Calu3 (cell line): ENCODE data around the gene PLOD2. TPM values are rescaled to one million over a fixed set of nuclear protein-coding genes. Genes with fewer than 3 reads are reported as not detected.
A peak's percentile ranks its signal among the peaks of the same experiment; 100 is the strongest.

ENCODE experiments used
- BruUV-seq: library from RNA; stranded (reverse); fragments of 400-500 nt; replicated peaks from 2 replicates; lab custom pipeline; 2021; lab: Mats Ljungman, UMichigan
- CTCF ChIA-PET: fragments of 300-600 bp; sonication (Branson Sonifier 250); formaldehyde crosslinking; loops from one replicate; lab custom pipeline; 2022; ENCODE audit warnings: antibody characterized with exemption; lab: Charles Lee
- DNase-seq: peaks from one replicate; pipeline ENCODE4 v3.0.0; 2022
- H3K27ac Mint-ChIP-seq: one replicate; pipeline ENCODE4 v1.8.0; 2022; ENCODE audit warnings: mixed read lengths; ENCODE audit not compliant: unreplicated experiment
- H3K27me3 Mint-ChIP-seq: one replicate; pipeline ENCODE4 v1.8.0; 2022; ENCODE audit warnings: mixed read lengths; ENCODE audit not compliant: unreplicated experiment
- H3K36me3 Mint-ChIP-seq: one replicate; pipeline ENCODE4 v1.8.0; 2022; ENCODE audit warnings: mild to moderate bottlenecking, moderate library complexity, mixed read lengths; ENCODE audit not compliant: insufficient read depth, unreplicated experiment
- H3K4me1 Mint-ChIP-seq: one replicate; pipeline ENCODE4 v1.8.0; 2022; ENCODE audit warnings: mild to moderate bottlenecking, low read depth, mixed read lengths; ENCODE audit not compliant: unreplicated experiment
- H3K4me3 Mint-ChIP-seq: one replicate; pipeline ENCODE4 v1.8.0; 2022; ENCODE audit warnings: mild to moderate bottlenecking, low read depth, moderate library complexity, mixed read lengths; ENCODE audit not compliant: unreplicated experiment
- H3K9me3 Mint-ChIP-seq: one replicate; pipeline ENCODE4 v1.8.0; 2022; ENCODE audit warnings: low read depth, mixed read lengths; ENCODE audit not compliant: unreplicated experiment
- intact Hi-C: fragments of 100-400 bp; cut with micrococcal nuclease; formaldehyde crosslinking; loops from one replicate; pipeline ENCODE4 v1.10.0; 2022; ENCODE audit not compliant: unreplicated experiment
- total RNA-seq: library from RNA; stranded (reverse); gene quantifications from 2 replicates; pipeline ENCODE4 v1.2.3, GENCODE V29; 2022
- TF ChIP-seq, protein P1 (sequence below): fragments of 200-600 bp; IDR thresholded peaks from one replicate; pipeline ENCODE4 v1.8.0; 2022; ENCODE audit warnings: antibody characterized with exemption; ENCODE audit not compliant: unreplicated experiment

Gene PLOD2
- total RNA-seq, 1 experiment from 2014 or later: 123 TPM

DNA sequence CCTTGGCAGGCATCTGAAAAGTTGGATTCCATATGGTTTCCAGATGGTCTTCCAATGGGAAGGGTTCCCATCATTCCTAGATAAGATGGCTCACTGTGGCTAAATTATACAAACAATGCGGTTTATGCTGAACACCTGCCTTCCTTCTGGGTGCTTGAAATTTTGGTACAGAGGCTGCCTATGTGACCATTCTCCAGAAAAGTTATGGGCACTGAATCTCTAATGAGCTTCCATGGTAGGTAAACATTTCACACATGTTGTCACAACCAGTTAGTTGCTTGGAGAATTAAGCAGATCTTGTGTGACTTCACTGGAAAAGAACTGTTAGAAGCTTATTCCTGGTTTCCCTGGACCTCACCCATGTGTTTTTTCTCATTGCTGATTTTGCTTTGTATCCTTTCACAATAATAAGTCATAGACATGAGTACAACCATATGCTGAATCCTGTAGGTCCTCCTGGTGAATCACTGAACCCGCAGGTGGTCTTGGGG lies 30.1 kb downstream of the PLOD2 start:
- Mint-ChIP-seq H3K4me1 (peaks cover 31% of the 10 kb centered on the region), H3K36me3 (no peaks in the 10 kb centered on the region), H3K27ac (no peak overlapping the region), H3K9me3 (peaks cover 3% of the 10 kb centered on the region), H3K27me3 (no peaks in the 10 kb centered on the region), H3K4me3 (no peak overlapping the region)
- intact Hi-C loops: no loop called here
- no peak for DNase-seq
- TF ChIP-seq, protein P1, sequence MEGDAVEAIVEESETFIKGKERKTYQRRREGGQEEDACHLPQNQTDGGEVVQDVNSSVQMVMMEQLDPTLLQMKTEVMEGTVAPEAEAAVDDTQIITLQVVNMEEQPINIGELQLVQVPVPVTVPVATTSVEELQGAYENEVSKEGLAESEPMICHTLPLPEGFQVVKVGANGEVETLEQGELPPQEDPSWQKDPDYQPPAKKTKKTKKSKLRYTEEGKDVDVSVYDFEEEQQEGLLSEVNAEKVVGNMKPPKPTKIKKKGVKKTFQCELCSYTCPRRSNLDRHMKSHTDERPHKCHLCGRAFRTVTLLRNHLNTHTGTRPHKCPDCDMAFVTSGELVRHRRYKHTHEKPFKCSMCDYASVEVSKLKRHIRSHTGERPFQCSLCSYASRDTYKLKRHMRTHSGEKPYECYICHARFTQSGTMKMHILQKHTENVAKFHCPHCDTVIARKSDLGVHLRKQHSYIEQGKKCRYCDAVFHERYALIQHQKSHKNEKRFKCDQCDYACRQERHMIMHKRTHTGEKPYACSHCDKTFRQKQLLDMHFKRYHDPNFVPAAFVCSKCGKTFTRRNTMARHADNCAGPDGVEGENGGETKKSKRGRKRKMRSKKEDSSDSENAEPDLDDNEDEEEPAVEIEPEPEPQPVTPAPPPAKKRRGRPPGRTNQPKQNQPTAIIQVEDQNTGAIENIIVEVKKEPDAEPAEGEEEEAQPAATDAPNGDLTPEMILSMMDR: no peak
- CTCF ChIA-PET: no interaction called here
- no TSS peak for BruUV-seq

DNA sequence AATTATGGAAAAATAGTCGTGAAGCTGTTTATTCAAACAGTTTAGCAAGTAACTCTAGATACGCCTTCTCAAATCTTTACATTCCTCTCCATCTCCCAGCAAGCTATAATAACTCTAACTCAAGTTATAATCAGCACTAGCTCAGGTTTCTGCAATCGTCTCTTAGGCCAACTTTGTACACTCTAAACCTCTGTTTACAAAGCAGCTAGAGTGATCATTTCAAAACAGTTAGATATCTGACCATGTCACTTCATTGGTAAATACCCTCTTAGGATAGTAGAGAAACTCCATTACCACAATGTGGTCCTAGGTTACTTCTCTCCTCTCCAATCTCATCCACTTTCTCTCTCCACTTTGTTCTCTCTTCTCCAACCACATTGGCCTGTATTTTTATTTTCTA lies 31.2 kb downstream of the PLOD2 start:
- CTCF ChIA-PET: no interaction called here
- Mint-ChIP-seq H3K36me3 (peaks cover 3% of the 10 kb centered on the region), H3K4me1 (peaks cover 28% of the 10 kb centered on the region), H3K9me3 (peaks cover 3% of the 10 kb centered on the region), H3K27ac (no peak overlapping the region), H3K4me3 (no peak overlapping the region), H3K27me3 (no peaks in the 10 kb centered on the region)
- intact Hi-C loops: no loop called here
- DNase-seq: no peak
- BruUV-seq: no TSS peak
- TF ChIP-seq, protein P1: no peak

DNA sequence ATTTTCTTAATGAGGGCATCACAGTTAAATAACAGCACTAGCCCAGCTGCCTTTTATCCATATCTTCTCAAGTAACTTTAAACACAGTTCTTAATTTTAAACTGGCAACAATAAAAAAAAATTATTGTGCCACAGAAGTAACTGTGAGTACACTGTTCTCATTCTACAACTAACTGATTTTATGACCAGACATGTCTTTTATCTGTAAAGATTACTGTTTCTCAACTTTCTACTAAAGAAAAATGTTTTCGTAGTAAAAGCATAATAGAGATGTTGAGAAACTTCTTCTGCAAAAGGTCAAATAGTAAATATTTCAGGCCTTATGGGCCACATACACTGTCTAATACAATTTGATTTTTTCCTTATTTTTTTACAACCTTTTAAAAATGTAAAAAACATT lies 32.0 kb downstream of the PLOD2 start:
- no TSS peak for BruUV-seq
- TF ChIP-seq, protein P1: no peak
- intact Hi-C loops: no loop called here
- no peak overlapping the region for H3K4me3 Mint-ChIP-seq
- H3K9me3 Mint-ChIP-seq: peaks cover 3% of the 10 kb centered on the region
- H3K36me3 Mint-ChIP-seq: peaks cover 8% of the 10 kb centered on the region
- H3K4me1 Mint-ChIP-seq: peaks cover 28% of the 10 kb centered on the region
- no peak for DNase-seq
- CTCF ChIA-PET: interaction anchor here (0.6 kb wide), 1 partner anchor 364 kb away, joined by 3 read pairs; no protein-coding TSS in a partner anchor
- no peaks in the 10 kb centered on the region for H3K27me3 Mint-ChIP-seq
- H3K27ac Mint-ChIP-seq: peak overlapping the region; percentile 12

DNA sequence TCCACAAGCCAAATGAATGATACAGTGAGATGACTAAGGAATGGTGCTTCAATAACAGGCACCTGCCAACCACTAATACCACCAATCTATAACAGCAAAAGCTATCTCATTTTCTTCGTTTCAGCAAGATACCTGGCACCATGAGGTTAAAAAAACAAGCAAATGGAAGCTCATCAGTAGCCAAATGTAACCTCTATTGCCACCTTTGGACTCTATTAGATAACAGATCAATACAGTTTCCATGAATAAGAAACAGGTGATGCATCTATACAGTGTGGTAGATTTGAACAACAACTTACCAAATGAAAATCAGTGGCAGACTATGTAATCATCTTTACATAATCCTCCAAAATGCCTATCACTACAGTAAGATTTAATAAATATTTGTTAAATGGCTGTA lies 32.8 kb downstream of the PLOD2 start:
- no TSS peak for BruUV-seq

More for the DNA sequence above, 32.8 kb downstream of the PLOD2 start:
- Mint-ChIP-seq H3K27me3 (no peaks in the 10 kb centered on the region), H3K9me3 (peaks cover 3% of the 10 kb centered on the region), H3K27ac (no peak overlapping the region), H3K4me3 (no peak overlapping the region), H3K36me3 (peaks cover 10% of the 10 kb centered on the region), H3K4me1 (peaks cover 23% of the 10 kb centered on the region)
- intact Hi-C loops: no loop called here
- CTCF ChIA-PET: interaction anchor here (1.7 kb wide), 1 partner anchor 12 kb away, joined by 3 read pairs; no protein-coding TSS in a partner anchor
- TF ChIP-seq, protein P1: no peak
- DNase-seq: no peak
